PC-9 (cell line): ENCODE results near the gene CMTM3.

Experiments
- EZH2 ChIP-seq: fragments of 200-600 bp; sonication (generic); IDR thresholded peaks from 2 replicates; pipeline ENCODE4 v1.8.0; 2017; ENCODE audit warnings: antibody characterized with exemption, low read depth
- TF ChIP-seq, protein P1 (sequence below): fragments of 200-600 bp; sonication (generic); conservative IDR thresholded peaks from 2 replicates; pipeline ENCODE4 v1.6.1; 2017; ENCODE audit warnings: mixed run types, antibody characterized with exemption, mild to moderate bottlenecking, moderate library complexity

DNA sequence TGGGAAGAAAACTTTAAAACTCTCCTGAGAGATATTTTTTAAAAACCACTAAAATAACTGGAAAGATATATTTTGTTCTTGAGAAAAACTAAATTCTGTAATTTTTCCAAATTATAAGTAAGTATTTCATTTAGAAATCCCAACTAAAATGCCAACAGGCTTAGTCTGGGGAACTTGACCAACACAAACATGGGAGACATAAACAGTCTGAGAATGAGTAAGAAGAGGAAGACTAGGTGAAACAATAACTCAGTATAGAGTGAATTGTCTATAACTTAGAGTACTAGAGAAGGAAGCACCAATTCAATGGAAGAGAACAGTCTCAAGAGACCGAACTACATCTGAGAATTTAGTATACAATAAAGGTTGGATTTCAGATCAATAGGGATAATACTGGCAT lies 35.4 kb upstream of the CMTM3 start:
- TF ChIP-seq, protein P1, sequence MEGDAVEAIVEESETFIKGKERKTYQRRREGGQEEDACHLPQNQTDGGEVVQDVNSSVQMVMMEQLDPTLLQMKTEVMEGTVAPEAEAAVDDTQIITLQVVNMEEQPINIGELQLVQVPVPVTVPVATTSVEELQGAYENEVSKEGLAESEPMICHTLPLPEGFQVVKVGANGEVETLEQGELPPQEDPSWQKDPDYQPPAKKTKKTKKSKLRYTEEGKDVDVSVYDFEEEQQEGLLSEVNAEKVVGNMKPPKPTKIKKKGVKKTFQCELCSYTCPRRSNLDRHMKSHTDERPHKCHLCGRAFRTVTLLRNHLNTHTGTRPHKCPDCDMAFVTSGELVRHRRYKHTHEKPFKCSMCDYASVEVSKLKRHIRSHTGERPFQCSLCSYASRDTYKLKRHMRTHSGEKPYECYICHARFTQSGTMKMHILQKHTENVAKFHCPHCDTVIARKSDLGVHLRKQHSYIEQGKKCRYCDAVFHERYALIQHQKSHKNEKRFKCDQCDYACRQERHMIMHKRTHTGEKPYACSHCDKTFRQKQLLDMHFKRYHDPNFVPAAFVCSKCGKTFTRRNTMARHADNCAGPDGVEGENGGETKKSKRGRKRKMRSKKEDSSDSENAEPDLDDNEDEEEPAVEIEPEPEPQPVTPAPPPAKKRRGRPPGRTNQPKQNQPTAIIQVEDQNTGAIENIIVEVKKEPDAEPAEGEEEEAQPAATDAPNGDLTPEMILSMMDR, result no peak
- no peak for TF ChIP-seq EZH2
